HEK293 (cell line): Measurements from ENCODE around the gene ASTN2.

Source experiments
- CTCF ChIA-PET: fragments of 350-600 bp; formaldehyde crosslinking; extraction: SDS; loops from one replicate; lab custom pipeline; 2021; ENCODE audit warnings: antibody characterized with exemption; lab: Yijun Ruan, JAX
- POLR2A ChIA-PET: fragments of 300-600 bp; formaldehyde crosslinking; extraction: SDS; loops from one replicate; lab custom pipeline; 2020; ENCODE audit warnings: antibody characterized with exemption, inconsistent platforms; lab: Yijun Ruan, JAX
- H3K27ac ChIP-seq: fragments of 200-500 bp; sonication (Bioruptor generic); 2 replicates; pipeline ENCODE4 v1.5.1; 2014; ENCODE audit warnings: low read depth, low read length, control low read depth, inconsistent platforms; ENCODE audit errors: extremely low read depth
- H3K36me3 ChIP-seq, 2 experiments: fragments of 200-500 bp in 1 of 2; sonication (Bioruptor generic) in 1 of 2; 1 replicate in 1 of 2; 2 replicates in 1 of 2; pipeline ENCODE4 v1.5.1; 2014 to 2017; ENCODE audit warnings: inconsistent platforms in 2 of 2, low read length in 2 of 2; ENCODE audit not compliant: control insufficient read depth in 2 of 2, insufficient read depth in 1 of 2
- H3K4me1 ChIP-seq: fragments of 200-500 bp; sonication (Bioruptor generic); 2 replicates; pipeline ENCODE4 v1.5.1; 2014; ENCODE audit warnings: mild to moderate bottlenecking, low read length, inconsistent platforms; ENCODE audit not compliant: control insufficient read depth, insufficient read depth
- H3K4me3 ChIP-seq: 2 replicates; pipeline ENCODE4 v1.5.1; 2011; ENCODE audit warnings: low read depth, mild to moderate bottlenecking, control low read depth, low read length, moderate library complexity
- H3K9me3 ChIP-seq: fragments of 200-500 bp; sonication (Bioruptor generic); 2 replicates; pipeline ENCODE4 v1.5.1; 2014; ENCODE audit warnings: low read depth, low read length, inconsistent platforms; ENCODE audit not compliant: control insufficient read depth, insufficient read depth
- GLI2 ChIP-seq: fragments of 450-650 bp; formaldehyde crosslinking; IDR thresholded peaks from 2 replicates; pipeline ENCODE4; 2017; ENCODE audit warnings: missing biosample characterization, missing genetic modification characterization, low read depth, borderline replicate concordance
- PRDM4 ChIP-seq: fragments of 450-650 bp; formaldehyde crosslinking; IDR thresholded peaks from 2 replicates; pipeline ENCODE4 v1.5.1; 2017; ENCODE audit warnings: missing biosample characterization, missing genetic modification characterization
- ZBTB48 ChIP-seq: fragments of 450-650 bp; formaldehyde crosslinking; IDR thresholded peaks from 2 replicates; pipeline ENCODE4 v1.5.1; 2016; ENCODE audit warnings: missing biosample characterization, missing genetic modification characterization
- ZFHX2 ChIP-seq: fragments of 450-650 bp; formaldehyde crosslinking; conservative IDR thresholded peaks from 2 replicates; pipeline ENCODE4 v1.5.1; 2016; ENCODE audit warnings: missing biosample characterization, missing genetic modification characterization
- ZNF221 ChIP-seq: fragments of 450-650 bp; formaldehyde crosslinking; IDR thresholded peaks from 2 replicates; pipeline ENCODE4 v1.5.1; 2017; ENCODE audit warnings: missing biosample characterization, missing genetic modification characterization, borderline replicate concordance
- ZNF324 ChIP-seq: fragments of 450-650 bp; formaldehyde crosslinking; IDR thresholded peaks from 2 replicates; pipeline ENCODE4 v1.5.1; 2016; ENCODE audit warnings: missing biosample characterization, missing genetic modification characterization
- ZNF362 ChIP-seq: fragments of 450-650 bp; formaldehyde crosslinking; IDR thresholded peaks from 2 replicates; pipeline ENCODE4 v1.5.1; 2016; ENCODE audit warnings: missing biosample characterization, missing genetic modification characterization
- ZNF449 ChIP-seq: fragments of 450-650 bp; formaldehyde crosslinking; IDR thresholded peaks from 2 replicates; pipeline ENCODE4 v1.5.1; 2017; ENCODE audit warnings: missing biosample characterization, mild to moderate bottlenecking, missing genetic modification characterization, moderate library complexity
- ZNF513 ChIP-seq: fragments of 450-650 bp; IDR thresholded peaks from 2 replicates; pipeline ENCODE4 v1.5.1; 2018; ENCODE audit warnings: missing biosample characterization, missing genetic modification characterization
- ZNF514 ChIP-seq: fragments of 450-650 bp; formaldehyde crosslinking; IDR thresholded peaks from 2 replicates; pipeline ENCODE4 v1.5.1; 2016; ENCODE audit warnings: missing biosample characterization, missing genetic modification characterization
- ZNF530 ChIP-seq: fragments of 450-650 bp; formaldehyde crosslinking; IDR thresholded peaks from 2 replicates; pipeline ENCODE4 v1.5.1; 2016; ENCODE audit warnings: low read depth, missing biosample characterization, missing genetic modification characterization
- ZNF544 ChIP-seq: fragments of 450-650 bp; formaldehyde crosslinking; IDR thresholded peaks from 2 replicates; pipeline ENCODE4 v1.5.0; 2017; ENCODE audit warnings: missing biosample characterization, missing genetic modification characterization
- ZNF571 ChIP-seq: fragments of 450-650 bp; formaldehyde crosslinking; IDR thresholded peaks from 2 replicates; pipeline ENCODE4 v1.5.0; 2017; ENCODE audit warnings: missing biosample characterization, missing genetic modification characterization
- ZNF580 ChIP-seq: fragments of 450-650 bp; formaldehyde crosslinking; IDR thresholded peaks from 2 replicates; pipeline ENCODE4 v1.5.1; 2016; ENCODE audit warnings: missing biosample characterization, missing genetic modification characterization
- ZNF610 ChIP-seq: fragments of 450-650 bp; formaldehyde crosslinking; IDR thresholded peaks from 2 replicates; pipeline ENCODE4 v1.5.1; 2016; ENCODE audit warnings: missing biosample characterization, missing genetic modification characterization, borderline replicate concordance
- ZNF777 ChIP-seq: fragments of 450-650 bp; formaldehyde crosslinking; IDR thresholded peaks from 2 replicates; pipeline ENCODE4 v1.5.1; 2017; ENCODE audit warnings: missing biosample characterization, missing genetic modification characterization, borderline replicate concordance
- TF ChIP-seq, protein P1 (sequence below): fragments of 450-650 bp; formaldehyde crosslinking; IDR thresholded peaks from 2 replicates; pipeline ENCODE4 v1.5.1; 2017; ENCODE audit warnings: missing biosample characterization, missing genetic modification characterization
- TF ChIP-seq, protein P2 (sequence below): fragments of 450-650 bp; formaldehyde crosslinking; IDR thresholded peaks from 2 replicates; pipeline ENCODE4 v1.5.1; 2016; ENCODE audit warnings: missing biosample characterization, missing genetic modification characterization, borderline replicate concordance
- TF ChIP-seq, protein P3 (sequence below): fragments of 450-650 bp; formaldehyde crosslinking; IDR thresholded peaks from 2 replicates; pipeline ENCODE4 v1.5.1; 2016; ENCODE audit warnings: missing biosample characterization, missing genetic modification characterization

The ASTN2 gene

GRCh38 chr9:117008461-117008860, 406.4 kb downstream of the ASTN2 start (continued):
- TF ChIP-seq PRDM4 (tag by site-specific recombination), result no peak
- TF ChIP-seq ZNF777, result no peak

DNA sequence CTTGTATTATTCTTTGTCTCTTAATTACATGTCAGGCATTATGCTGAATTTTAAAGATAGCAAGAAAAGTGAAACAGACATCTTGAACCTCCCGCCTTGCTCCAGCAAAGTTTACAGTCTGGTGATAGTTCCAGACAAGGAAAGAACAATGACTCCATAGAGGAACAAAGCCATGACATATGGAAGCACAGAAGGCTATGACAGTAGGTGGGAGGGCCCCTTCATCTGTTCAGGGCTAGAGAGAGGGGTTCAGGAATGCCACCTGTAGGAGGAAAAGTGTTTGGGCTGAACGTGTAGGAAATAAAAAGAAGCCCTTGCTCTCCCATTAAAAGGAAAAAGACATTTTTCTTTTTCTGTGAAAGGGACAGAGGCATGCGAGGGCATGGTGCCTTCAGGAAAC, 412.2 kb downstream of the ASTN2 start:
- Histone ChIP-seq H3K4me1 (no peaks in the 10 kb centered on the region), H3K9me3 (no peaks in the 10 kb centered on the region), H3K4me3 (no peak overlapping the region), H3K27ac (no peak overlapping the region), H3K36me3 (no peaks in the 10 kb centered on the region)
- ChIA-PET CTCF (no interaction called here), POLR2A (no interaction called here)
- TF ChIP-seq ZNF449 (tag by site-specific recombination) (no peak), ZNF571 (tag by site-specific recombination) (no peak), ZNF544 (tag by site-specific recombination) (no peak), ZNF324 (no peak), ZNF362 (tag by site-specific recombination) (no peak), ZBTB48 (no peak), ZNF580 (tag by site-specific recombination) (no peak), ZNF221 (tag by site-specific recombination) (no peak), ZNF530 (tag by site-specific recombination) (no peak), ZNF513 (tag by site-specific recombination) (no peak), GLI2 (tag by site-specific recombination) (no peak), ZNF514 (tag by site-specific recombination) (no peak), ZNF610 (tag by site-specific recombination) (no peak), ZNF777 (no peak), ZFHX2 (tag by site-specific recombination) (no peak)
- TF ChIP-seq, protein P1, sequence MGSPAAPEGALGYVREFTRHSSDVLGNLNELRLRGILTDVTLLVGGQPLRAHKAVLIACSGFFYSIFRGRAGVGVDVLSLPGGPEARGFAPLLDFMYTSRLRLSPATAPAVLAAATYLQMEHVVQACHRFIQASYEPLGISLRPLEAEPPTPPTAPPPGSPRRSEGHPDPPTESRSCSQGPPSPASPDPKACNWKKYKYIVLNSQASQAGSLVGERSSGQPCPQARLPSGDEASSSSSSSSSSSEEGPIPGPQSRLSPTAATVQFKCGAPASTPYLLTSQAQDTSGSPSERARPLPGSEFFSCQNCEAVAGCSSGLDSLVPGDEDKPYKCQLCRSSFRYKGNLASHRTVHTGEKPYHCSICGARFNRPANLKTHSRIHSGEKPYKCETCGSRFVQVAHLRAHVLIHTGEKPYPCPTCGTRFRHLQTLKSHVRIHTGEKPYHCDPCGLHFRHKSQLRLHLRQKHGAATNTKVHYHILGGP (tag by site-specific recombination), result no peak
- TF ChIP-seq, protein P2, sequence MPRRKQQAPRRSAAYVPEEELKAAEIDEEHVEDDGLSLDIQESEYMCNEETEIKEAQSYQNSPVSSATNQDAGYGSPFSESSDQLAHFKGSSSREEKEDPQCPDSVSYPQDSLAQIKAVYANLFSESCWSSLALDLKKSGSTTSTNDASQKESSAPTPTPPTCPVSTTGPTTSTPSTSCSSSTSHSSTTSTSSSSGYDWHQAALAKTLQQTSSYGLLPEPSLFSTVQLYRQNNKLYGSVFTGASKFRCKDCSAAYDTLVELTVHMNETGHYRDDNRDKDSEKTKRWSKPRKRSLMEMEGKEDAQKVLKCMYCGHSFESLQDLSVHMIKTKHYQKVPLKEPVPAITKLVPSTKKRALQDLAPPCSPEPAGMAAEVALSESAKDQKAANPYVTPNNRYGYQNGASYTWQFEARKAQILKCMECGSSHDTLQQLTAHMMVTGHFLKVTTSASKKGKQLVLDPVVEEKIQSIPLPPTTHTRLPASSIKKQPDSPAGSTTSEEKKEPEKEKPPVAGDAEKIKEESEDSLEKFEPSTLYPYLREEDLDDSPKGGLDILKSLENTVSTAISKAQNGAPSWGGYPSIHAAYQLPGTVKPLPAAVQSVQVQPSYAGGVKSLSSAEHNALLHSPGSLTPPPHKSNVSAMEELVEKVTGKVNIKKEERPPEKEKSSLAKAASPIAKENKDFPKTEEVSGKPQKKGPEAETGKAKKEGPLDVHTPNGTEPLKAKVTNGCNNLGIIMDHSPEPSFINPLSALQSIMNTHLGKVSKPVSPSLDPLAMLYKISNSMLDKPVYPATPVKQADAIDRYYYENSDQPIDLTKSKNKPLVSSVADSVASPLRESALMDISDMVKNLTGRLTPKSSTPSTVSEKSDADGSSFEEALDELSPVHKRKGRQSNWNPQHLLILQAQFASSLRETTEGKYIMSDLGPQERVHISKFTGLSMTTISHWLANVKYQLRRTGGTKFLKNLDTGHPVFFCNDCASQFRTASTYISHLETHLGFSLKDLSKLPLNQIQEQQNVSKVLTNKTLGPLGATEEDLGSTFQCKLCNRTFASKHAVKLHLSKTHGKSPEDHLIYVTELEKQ (tag by site-specific recombination), result no peak
- TF ChIP-seq, protein P3, sequence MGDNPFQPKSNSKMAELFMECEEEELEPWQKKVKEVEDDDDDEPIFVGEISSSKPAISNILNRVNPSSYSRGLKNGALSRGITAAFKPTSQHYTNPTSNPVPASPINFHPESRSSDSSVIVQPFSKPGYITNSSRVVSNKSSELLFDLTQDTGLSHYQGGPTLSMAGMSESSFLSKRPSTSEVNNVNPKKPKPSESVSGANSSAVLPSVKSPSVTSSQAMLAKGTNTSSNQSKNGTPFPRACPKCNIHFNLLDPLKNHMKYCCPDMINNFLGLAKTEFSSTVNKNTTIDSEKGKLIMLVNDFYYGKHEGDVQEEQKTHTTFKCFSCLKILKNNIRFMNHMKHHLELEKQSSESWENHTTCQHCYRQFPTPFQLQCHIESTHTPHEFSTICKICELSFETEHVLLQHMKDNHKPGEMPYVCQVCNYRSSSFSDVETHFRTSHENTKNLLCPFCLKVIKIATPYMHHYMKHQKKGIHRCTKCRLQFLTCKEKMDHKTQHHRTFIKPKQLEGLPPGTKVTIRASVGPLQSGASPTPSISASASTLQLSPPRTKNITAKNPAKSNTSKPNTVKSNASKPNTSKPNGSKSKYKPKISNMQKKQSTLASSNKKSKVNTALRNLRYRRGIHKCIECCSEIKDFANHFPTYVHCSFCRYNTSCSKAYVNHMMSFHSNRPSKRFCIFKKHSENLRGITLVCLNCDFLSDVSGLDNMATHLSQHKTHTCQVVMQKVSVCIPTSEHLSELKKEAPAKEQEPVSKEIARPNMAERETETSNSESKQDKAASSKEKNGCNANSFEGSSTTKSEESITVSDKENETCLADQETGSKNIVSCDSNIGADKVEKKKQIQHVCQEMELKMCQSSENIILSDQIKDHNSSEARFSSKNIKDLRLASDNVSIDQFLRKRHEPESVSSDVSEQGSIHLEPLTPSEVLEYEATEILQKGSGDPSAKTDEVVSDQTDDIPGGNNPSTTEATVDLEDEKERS (tag by site-specific recombination), result no peak
